Fibroblast of mammary gland (primary cell): ENCODE data around the gene FBXO8.
A peak's percentile ranks its signal among the peaks of the same experiment; 100 is the strongest.

ENCODE experiments used
- DNase-seq: peaks from one replicate; pipeline ENCODE4 v3.0.0-alpha.2; 2010; ENCODE audit warnings: low read depth
- H3K4me3 ChIP-seq: 2 replicates; pipeline ENCODE4 v1.5.1; 2011; ENCODE audit warnings: low read depth, mild to moderate bottlenecking, low read length, moderate library complexity; ENCODE audit not compliant: control insufficient read depth
- CTCF ChIP-seq: conservative IDR thresholded peaks from 2 replicates; pipeline ENCODE4 v1.5.1; 2011; ENCODE audit warnings: low read depth, low read length, inconsistent platforms; ENCODE audit not compliant: control insufficient read depth, insufficient read depth

Gene FBXO8

DNA sequence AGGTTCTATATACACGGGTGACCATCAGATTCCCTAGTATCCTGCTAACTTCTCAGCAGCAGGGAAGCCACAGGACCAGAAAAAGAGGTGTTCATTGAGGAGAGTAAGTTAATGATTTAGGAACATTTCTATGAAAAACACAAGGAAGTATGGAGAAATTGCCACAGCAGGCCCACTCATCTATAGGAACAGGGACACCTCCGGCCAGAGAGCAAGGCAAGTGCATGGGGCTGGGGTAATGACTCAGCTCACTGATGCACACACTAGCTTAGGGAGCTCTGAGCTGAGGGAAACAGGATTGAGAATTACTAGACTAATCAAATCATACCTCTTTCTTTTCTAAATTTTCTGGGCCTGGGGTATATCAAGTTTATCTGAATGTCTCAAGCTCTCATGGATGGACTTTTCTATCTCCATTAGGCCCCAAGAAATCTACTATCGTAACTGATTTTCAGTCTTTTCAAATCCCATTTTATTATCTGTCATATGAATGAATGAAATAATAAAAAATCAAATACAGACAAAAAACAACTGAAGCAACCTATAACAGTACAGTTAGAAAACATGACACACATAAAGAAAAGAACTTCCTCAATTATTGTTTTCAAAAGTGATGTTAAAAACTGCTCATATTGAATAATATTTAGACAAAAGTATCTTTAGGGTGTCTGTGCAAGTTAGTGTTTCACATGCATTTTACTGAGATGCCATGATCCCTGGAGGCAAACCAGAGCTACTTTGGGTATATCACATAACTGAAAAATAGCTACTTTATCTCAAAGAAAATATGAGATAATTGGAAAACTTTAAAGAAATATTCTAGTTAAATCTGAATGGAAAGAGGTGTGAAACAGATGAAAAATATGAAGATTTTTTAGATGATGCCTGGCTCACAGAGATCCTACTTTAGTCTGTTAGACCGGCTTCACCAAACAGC, 89.8 kb downstream of the FBXO8 start:
- H3K4me3 ChIP-seq: no peak overlapping the region
- peak; percentile 45 for DNase-seq
- TF ChIP-seq CTCF: no peak

DNA sequence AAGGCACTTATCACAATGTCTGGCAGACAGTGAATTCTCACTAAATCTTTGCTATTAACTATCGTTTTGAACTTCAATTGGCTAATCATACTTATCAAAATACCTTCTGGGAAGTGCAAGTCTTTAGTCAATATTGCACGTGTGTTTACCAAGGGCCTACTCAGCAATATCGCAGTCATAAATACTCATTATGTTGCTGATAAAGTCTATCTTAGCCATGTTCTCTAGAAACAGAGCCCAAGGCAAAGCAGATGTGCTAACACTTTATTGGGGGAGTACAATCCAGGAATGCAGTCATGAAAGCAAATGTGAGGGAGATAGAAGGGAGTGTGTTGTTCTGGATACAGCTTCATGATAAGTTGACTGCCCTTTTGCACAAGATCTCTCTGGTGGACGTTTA, 90.5 kb downstream of the FBXO8 start:
- no peak overlapping the region for H3K4me3 ChIP-seq
- DNase-seq: no peak
- no peak for TF ChIP-seq CTCF

DNA sequence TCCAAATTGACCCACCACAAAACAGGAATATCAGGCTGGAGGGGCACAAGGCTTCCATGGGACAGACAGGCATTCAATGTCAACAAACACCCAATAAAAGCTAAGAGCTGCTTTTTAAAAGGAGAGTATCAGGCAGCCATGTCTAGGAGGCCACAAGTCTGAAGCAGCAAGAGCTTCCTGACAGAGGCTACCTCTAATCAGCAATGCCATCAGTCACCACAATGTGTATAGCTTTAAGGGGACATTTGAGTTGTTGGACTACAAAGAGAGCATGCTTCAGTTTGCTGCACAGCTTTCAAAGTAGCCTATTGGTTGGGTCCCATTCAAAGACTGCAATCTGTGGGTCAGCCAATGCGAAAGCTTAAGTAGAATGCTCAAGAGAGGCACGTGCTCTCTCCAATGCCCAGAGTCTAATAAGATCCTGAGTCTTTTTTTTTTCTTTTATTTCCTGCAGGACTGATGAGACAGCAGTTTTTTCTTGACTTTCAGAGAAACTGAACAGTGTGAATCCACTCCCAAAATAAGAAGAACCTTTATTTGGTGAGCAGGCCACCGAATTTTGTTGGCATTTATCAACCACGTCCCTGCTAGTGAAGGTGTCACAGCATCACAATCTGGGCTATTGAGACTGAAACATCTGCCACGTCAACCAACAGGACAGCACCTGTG, 92.5 kb downstream of the FBXO8 start:
- no peak for TF ChIP-seq CTCF
- H3K4me3 ChIP-seq: no peak overlapping the region
- no peak for DNase-seq

DNA sequence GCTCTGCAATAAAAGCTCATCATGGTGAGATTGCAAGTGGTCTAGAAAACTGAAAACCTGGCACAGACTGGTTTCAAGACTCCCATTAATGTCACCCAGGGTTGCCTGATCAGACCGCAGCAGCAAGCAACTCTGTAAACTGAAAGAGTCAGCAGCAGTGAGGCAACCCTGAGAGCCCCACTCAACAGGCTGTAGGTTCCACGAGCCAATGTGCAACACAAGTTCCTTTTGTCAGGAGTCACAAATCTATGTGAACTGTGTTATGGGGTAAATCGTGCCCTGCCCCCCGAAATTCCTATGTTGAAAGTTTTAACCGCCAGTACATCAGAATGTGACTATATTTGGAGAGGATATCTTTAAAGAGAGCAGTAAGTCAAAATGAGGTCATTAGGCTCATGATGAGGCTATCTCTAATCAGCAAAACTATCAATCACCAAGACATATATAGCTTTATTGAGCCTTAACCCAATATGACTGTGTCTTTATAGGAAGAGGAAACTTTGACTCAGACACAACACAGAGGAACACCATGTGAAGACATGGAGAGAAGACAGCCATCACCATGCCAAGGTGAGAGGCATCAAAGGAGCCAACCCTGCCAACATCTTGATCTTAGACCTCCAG, 94.0 kb downstream of the FBXO8 start:
- no peak overlapping the region for H3K4me3 ChIP-seq
- DNase-seq: peak; percentile 57
- TF ChIP-seq CTCF: no peak
